Hematopoietic multipotent progenitor cell treated with erythropoietin and hydrocortisone succinate and interleukin-3 and kit ligand, for 17 days (in vitro differentiated cells): ENCODE data around the gene SOX12.

ENCODE experiments used
- DNase-seq: peaks from one replicate; pipeline ENCODE4 v3.0.0-alpha.2; 2015; ENCODE audit warnings: low spot score

The SOX12 gene

GRCh38 chr20:301886-302848 is 23.2 kb upstream of the SOX12 start:
- DNase-seq: no peak

GRCh38 chr20:305745-306144 is 19.6 kb upstream of the SOX12 start:
- DNase-seq: no peak

GRCh38 chr20:308427-309038 is 16.8 kb upstream of the SOX12 start:
- DNase-seq: no peak

- no peak for DNase-seq
Measured at GRCh38 chr20:309306-309840, 16.0 kb upstream of the SOX12 start.

GRCh38 chr20:309841-310644 is 15.3 kb upstream of the SOX12 start:
- peak; percentile 67 for DNase-seq

- no peak for DNase-seq
Measured at GRCh38 chr20:310645-311044, 14.7 kb upstream of the SOX12 start.

GRCh38 chr20:311609-312008 is 13.7 kb upstream of the SOX12 start:
- no peak for DNase-seq

GRCh38 chr20:312067-312466 is 13.3 kb upstream of the SOX12 start:
- no peak for DNase-seq

- DNase-seq: no peak
Measured at GRCh38 chr20:312866-313265, 12.5 kb upstream of the SOX12 start.

- no peak for DNase-seq
Measured at GRCh38 chr20:313402-313801, 11.9 kb upstream of the SOX12 start.

- no peak for DNase-seq
Measured at GRCh38 chr20:313948-314347, 11.4 kb upstream of the SOX12 start.

- no peak for DNase-seq
Measured at GRCh38 chr20:316316-317068, 8.9 kb upstream of the SOX12 start.

GRCh38 chr20:324177-325044 is 941 bp upstream of the SOX12 start:
- DNase-seq: peak; percentile 93

- peak; percentile 17 for DNase-seq
Measured at GRCh38 chr20:325889-326644, 715 bp downstream of the SOX12 start.

- no peak for DNase-seq
Measured at GRCh38 chr20:326645-327185, 1.4 kb downstream of the SOX12 start.

- peak; percentile 44 for DNase-seq
Measured at GRCh38 chr20:327186-328026, 2.1 kb downstream of the SOX12 start.

GRCh38 chr20:328027-328974 is 2.9 kb downstream of the SOX12 start:
- no peak for DNase-seq
